Measurements from ENCODE around the gene ZMIZ1.

DNA sequence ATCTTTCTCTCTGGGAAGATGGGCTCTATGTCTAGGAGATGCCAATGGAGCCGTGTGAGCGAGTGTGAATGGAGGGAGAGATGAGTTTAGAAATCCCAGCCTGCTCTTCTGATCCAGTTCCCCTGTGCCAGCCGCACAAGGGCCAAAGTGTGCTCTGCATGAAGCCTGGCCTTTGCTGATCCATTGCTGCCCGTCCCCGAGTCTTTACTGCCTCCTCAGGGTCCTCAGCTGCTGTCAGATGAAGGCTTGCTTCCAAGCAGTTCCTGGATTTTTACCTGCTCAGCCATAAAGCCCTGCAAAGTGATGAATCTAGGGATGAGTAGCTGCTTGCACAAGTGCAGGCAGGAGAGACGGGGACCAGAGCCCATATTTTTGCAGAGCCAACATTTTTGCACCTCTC is 115.9 kb downstream of the ZMIZ1 start:
- TF ChIP-seq CTCF (conservative IDR thresholded peaks at IDR 0.05; ENCODE audit: low read length) (no peak), EZH2phosphoT487 (IDR thresholded peaks at IDR 0.05; ENCODE audit: borderline replicate concordance) (no peak)

Measured in Loucy (cell line).